HG03064 (cell line): Measurements from ENCODE around the gene UBE2J1.

Source experiments
- ATAC-seq: cut with Tn5 transposase; IDR thresholded peaks from one replicate; pipeline ENCODE4 v1.9.1; 2021; ENCODE audit warnings: low read depth; ENCODE audit not compliant: unreplicated experiment

The UBE2J1 gene

DNA sequence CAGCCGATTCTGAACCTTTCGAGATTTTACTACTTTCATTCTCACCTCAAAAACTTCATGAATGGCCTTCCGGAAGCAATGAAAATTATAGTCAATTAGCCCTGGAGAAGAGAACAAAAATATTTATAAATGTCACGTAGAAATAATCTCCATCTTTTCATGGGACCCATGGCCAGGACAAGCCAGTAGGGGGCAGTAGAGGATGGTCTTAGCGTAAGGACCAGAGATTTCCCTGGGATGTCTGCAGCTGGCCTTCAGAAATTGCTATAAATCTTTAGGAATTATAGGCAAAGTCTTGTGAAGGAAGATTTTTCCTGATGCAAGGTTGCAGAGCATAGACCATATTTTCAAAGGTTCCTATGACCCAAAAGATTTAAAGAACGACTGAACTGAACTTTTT, 15.6 kb upstream of the UBE2J1 start:
- ATAC-seq = no peak

DNA sequence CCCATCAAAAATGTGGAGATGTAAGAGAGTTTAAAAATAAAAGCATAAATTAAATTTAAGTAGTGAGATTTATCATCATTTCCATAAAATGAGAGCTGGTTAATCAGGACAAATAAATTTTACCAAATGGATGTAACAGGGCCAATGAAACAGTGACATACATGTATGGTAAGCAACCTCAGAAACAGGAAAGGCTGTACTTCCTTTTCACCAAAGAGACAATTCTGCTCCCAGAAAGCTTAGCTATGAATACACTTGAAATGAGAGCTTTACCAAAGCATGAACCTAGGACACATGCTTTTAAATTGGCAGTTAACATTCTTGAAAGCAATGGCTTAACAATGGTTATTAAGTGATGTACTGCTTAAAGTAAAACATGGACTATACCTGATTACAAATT, 12.1 kb upstream of the UBE2J1 start:
- no peak for ATAC-seq

DNA sequence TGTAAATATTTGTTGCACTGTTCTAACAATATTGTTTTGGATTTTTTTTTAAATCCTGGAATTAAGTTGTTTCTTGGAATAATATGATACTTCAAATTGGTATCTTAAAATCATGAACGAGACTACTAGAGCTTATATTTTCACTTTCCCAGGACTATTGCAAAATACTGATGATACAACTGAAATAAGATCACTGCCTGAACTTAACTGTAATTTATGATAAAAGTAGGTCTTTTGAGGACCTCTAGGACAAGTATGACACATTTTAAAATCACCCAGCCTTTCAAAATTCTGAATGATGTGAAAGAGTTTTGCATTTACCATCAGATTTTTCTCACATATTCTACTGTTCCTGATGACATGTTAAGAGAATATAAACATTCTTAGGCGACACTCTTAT, 8.6 kb upstream of the UBE2J1 start:
- ATAC-seq = no peak

DNA sequence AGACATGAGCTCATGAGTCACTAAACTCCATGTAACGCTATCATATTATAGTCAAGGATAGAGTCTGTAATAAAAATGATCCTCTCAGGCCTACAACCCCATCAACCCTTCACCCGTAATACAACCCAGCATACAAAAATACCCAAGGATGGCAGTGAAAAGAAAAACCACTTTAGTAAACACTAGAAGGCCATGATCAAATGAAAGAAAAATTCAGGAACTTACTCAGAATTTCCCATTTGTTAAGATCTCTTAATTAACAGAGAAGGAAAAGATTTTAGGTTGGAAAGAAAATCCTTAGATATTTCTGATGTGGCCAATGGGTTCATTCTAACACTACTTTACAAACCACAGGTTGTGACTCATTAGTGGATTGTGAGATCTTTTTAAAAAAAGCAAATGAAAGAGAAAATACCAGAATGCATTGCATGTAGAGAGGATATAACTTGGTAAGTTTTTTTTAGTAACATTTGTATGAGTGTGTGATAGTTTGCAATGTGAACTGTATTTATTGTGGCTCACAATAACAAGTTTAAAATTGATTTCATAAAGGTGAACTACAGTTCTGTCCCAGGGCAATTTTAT, 8.0 kb upstream of the UBE2J1 start:
- ATAC-seq = no peak

DNA sequence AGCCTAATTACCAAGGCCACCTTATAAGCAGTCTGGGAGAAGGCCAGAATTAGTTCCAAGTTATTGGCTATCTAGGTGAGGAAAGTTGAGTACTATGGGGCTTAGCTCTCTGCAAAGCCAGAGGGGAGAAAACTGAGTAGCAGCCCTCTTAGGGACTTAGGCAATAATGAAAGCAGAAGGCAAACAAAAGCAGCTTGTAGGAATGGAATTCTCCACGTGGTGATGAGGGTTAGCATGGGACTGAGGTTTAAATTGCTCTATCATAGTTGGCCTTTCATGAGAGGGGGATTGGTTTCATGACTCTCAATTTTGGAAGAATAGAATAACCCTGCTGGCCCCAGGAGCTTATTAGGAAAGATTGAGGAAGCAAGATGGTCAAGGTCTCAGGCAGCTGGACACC, 7.0 kb upstream of the UBE2J1 start:
- ATAC-seq = no peak

DNA sequence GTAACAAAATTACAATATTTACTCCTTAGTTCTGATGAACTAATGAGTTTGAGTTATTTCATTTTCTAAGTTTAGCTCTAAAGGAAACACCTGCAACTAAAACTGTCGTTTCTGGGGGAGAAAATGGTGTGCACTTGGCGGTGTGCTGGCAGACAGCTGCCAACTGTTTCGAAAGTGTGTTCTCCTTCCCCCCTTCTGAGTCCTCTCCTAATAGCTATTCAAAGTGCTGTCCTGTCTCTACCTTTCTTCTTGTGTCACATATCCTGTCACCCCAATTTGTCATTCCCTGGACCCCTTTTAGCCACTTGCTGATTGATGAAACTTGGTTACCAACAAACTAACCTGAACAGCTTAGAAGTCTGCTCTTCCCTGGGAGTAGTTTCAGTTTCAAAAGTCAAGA, 4.9 kb upstream of the UBE2J1 start:
- ATAC-seq = peak; percentile 45

DNA sequence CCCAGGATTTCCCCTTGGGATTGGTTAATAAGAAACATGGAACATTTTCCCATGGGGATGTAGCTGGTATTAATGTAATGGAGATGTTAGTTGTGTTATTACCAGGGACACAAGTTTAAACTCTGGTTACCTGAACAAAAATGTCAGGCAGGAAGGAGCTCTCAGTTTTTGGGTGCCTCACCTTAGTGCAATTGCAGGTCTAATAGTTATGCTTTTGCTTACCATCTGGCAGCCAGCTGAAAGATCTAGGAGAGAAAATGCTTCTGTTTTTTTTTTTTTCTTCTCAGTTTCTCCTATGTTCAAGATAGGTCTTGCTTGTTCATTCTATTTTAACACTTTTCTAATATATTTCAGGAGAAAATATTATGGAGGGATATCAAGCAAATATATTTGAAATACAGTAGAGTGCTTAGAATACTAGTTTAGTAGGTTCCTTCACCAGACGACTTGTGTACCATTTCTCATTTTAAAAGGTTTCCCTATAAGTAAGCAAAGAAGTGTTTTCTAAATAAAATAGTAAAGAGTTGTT, 4.2 kb upstream of the UBE2J1 start:
- ATAC-seq = no peak

DNA sequence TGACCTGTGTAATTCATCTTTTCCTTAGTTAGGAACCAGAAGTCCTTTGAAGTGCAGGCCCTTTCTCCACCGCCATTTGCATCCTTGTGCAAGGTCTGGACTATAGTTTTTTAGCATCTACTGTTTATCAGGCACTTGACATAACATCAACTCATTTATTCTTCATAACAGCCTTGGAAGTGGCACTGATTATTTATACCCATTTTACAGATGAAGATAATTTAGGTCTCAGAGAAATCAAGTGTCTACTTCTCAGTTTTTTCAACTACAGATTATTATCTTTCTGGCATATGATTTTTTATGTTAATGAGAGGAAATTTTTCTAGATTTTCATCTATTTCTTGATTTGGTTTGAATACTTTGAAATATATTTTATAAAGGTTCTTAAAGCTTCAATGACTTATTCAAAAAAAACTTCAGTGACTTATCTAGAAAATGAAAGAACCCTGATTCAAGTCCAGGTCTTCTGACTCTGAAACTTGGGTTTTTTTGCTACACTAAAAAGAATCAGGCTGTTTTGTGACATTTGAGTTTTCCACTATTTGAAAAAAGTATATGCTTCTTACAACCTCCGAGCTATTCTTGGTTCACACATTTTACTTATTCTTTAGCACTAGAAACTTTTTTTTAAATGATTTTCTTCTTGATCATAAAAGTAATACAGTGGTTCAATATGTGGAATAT, 3.1 kb upstream of the UBE2J1 start:
- ATAC-seq = no peak

DNA sequence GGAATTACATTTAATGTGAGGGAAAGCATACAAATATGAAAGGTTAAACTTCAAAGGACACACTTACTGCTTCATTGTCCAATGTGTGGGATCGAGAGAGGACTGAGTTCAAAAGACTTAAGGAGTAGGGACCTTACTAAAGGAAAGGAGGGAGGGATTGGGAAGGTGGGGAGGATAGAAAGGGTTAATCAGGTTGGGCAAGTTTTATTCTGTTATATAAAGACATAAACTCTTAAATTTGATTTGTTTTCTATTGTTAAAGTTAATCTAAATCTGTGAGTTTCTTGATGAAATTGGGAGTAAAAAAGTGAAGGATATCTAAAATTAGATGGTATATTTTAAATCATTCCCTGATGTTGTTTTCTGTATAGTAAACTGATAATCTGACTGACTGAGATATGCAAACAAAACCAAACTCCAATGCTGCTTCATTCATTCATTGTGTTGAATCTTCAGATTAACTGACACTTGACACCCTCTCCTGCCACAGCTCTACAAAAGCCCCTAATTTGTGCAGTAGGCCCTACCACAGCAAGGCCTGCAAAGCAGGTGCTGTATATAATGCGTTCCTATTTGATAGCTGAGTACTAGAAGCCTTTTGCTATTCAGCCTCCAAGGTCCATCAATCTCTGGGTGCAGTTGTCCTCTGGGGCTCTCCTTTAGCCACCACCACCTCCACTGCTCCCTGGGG, 1.3 kb upstream of the UBE2J1 start:
- ATAC-seq = no peak

DNA sequence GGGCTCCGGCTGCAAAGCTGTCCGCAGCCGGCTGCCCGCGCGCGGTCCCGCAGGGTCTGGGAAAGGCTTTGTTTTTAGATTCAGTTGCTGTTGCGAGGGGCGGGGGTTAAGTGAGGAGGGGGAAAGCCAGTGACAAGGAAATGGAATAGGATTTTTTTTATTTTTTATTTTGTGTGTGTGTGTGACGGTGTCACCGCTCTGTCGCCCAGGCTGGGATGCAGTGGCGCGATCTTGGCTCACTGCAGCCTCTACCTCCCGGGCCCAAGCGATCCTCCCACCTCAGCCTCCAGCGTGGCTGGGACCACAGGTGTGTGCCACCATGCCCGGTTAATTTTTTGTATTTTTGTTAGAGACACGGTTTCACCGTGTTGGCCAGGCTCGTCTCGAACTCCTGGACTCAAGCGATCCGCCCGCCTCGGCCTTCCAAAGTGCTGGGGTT, 615 bp upstream of the UBE2J1 start:
- no peak for ATAC-seq

DNA sequence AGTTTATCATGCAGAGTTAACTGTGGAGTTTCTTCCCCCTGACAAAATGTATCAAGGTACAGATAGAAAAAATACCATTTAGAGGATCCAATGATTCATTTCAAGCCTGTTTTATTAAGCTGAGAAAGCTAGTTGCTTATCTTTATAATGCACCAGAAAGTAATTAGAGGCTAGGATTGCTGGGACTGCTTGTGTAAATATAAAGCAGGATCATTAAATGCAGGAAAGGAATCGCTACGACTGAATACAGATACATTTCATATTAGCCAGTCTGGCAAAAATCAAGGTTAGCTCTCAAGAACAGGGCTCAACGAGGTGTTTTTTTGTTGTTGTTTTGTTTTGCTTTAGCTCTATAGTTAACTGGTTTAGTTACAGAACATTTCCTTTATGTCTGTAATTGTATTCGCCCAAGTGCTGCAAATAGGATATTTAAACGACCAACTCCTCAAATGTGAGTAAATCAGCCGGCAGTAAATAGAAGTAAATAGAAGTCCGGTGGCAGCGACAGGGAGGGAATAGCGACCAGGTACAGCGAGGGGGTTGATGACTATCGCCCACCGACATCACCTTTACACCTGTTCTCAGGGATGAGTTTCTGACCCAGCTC, 748 bp downstream of the UBE2J1 start:
- no peak for ATAC-seq

DNA sequence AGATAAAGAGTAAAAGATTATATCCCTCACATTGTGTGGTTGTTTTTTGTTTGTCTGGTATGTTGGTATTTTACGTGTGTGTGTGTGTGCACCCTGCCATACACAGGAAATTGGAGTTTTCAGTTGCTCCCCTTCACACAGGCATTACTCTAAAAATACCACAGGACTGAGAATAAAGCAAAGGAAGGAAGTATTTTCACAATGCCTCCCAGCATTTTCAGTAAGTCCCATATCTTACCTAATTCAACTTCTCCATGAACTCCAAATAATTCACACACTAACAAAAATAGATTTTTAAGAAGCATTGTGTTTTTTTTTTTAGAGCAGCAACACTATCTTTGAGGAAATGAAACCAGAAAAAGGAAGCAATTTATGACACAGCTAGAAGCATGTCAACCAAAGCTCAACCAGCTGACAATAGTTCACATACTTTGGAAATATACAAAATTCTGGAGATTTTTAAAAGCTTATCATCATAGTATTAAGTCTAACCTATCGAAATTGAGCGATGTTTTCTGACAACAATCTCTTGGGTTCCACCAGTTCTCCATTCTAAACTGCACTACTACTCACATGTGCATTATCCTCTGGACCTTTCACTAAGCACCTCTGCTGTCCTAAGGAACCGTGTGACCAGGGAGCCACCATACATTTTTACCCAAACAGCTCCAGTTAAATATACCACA, 2.1 kb downstream of the UBE2J1 start:
- ATAC-seq = peak; percentile 34

DNA sequence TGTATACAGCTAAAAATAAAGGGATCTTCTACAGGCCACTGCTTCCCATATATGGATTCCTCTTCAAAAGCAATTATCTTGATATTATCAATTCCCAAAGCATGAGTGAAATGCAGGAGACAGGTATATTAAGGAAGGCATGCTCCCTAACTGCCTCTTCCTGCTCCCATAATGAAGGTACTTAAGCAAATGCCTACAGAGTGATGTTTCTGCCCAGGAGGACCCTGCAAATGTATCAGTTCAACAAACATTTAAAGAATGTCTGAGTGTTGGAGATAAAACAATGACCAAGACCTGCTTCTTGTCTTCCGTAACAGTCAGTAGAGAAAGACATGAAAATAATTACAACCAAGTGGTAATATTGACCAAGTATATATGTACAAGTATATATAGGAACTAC, 4.2 kb downstream of the UBE2J1 start:
- no peak for ATAC-seq

DNA sequence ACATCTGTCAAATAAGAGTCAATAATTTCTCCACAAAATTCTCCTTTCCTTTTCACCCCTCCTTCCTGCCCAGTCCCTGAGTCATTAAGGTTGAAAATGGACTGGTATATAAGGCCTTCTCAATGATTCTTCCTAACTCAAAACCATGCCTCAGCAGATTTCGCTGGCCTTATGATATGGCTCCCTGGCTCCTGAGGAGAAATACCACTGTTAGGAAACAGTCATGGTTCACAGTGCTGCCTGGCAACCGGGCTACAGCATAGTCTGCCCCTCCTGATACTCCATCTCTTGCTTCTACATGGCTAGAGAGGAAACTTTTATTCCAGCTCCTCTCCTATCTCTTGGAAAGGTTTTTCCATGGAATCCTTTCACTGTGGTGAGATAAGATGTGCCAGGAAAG, 4.7 kb downstream of the UBE2J1 start:
- no peak for ATAC-seq

DNA sequence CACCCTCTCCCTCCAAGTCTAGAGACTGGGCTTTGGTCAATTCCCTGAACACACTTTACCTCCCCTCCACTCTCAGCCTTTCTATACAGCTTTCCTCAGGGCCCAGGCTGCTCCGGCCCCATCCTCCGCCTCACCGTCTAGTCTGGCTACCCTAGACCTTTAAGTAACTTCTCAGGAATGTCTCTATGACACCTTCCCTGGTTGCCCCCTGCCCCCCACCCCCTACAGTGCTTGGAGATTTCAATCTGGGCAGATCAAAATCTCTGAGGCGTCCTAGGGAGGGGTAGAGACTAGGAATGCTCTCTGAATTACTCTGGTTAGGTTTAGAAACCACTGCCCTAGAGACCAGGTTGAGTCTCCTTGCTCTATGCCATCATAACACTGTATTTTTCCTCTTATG, 6.1 kb downstream of the UBE2J1 start:
- no peak for ATAC-seq

DNA sequence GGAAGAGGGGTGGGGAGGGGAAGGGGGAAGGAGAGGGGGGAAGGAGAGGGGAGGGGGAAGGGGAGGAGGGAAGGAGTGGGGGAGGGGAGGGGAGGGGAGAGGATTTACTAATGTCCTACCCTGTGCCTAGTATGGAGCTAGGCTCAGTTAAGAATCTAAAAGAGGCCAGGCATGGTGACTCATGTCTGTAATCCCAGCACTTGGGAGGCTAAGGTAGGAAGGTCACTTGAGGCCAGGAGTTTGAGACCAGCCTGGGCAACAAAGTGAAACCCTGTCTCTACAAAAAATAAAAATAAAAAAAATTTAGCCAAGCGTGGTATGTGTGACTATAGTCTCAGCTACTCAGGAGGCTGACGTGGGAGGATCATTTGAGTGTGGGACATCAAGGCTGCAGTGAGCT, 13.0 kb downstream of the UBE2J1 start:
- no peak for ATAC-seq

DNA sequence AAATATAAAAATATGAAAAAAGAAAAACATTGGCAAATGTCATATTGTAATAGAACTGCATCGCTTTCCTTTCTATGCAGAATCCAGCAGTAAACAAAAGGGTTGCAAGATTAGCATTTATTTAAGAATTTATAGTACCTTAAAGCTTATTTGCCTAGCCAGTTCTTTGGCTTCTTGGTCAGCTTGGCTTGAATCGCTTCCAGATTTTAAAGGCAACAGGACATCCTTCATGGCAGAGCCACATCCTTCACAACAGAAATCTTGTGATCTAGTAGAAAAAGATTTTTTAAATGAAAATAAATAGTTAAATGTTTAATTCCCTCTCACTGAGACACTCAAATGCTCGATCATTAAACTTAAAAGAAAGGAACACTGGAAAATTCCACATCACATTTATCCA, 17.4 kb downstream of the UBE2J1 start:
- ATAC-seq = no peak

DNA sequence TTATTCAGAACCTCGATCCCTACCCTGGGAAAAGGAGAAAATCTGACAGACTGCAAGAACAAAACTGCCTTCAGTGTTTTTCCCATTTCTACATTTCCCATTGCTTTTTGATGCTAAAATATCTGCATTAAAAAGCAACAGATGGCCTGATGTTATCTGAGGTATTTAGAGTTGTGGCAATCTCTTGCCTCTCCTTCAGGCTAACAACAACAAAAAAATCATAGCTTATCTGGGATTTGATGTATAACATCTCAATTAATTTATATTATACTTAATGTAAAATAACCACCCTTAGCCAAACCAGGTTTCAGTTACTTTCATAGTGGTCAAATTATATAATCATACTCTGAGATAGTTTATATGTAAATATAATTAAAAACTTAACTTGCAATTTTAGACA, 21.6 kb downstream of the UBE2J1 start:
- no peak for ATAC-seq

DNA sequence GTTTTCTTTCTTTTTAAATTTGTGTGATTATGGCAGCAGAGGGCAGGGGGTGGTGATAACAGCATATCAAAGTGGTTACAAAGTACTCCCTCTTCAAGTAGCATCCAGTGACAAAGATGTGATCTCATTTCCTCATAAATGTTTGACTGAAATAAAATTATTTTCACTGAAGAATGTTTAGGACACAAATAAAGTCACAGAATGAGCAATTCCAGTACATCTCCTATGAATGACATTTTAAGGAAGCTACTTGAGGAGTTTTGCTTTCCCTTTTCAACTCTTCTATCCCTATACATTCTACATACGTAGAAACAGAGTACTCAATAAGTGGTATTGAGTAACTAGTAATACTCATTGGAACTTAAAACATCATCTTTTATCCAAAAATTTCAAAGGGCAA, 23.5 kb downstream of the UBE2J1 start:
- ATAC-seq = no peak

DNA sequence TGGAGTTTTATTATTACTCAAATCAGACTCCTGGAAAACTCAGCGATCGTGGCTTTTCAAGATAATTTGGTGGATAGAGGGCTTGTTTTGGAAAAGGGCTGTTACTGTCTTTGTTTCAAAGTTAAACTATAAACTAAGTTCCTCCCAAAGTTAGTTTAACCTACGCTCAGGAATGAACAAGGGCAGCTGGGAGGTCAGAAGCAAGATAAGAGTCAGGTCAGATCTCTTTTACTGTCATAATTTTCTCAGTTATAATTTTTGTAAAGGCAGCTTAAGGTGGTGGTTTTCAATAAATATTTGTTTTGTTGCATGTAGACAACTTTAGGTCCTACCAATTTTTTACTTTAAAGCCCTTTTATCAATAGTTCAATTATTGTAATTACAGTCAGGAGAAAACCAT, 28.2 kb downstream of the UBE2J1 start:
- no peak for ATAC-seq

DNA sequence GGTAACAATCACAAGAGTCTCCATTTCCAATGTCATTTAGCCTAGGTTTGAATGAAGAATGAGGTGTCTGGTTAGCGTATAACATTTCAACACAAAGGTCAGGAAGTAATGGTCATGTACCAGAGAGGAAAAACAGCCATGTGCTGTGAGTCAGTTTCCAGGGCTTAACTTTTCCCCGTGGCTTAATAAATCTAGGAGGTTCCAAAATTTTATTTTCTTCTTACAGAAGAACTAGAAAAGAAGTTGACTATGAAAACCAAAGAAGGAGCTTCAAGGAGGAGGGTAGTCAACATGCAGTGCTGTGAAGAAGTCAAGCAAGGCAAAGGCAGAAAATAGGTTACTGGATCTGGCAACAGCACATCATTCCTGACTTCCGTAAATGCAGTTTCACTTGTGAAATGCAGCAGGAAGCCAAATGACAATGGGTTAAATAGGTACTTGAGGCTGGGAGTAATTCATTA, 29.0 kb downstream of the UBE2J1 start:
- no peak for ATAC-seq
